ENCODE results near the gene SLC4A5.

DNA sequence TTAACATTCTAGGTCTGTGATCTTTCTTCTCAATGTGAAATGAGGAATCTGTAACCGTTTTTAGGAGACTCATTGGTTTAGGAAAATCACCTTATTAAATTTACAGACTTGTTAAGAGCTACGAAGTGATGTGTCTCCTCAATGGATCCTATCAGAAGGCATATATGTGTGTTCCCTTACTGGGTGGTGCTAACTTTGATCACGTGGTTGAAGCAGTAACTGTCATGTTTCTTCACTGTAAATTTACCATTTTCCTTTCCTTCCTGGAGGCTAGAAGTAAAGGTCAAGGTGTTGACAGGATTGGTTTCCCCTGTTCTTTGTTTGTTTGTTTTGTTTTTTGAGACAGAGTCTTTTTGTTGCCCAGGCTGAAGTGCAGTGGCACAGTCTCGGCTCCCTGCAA is 146.2 kb downstream of the SLC4A5 start:
- TF ChIP-seq, protein P1, sequence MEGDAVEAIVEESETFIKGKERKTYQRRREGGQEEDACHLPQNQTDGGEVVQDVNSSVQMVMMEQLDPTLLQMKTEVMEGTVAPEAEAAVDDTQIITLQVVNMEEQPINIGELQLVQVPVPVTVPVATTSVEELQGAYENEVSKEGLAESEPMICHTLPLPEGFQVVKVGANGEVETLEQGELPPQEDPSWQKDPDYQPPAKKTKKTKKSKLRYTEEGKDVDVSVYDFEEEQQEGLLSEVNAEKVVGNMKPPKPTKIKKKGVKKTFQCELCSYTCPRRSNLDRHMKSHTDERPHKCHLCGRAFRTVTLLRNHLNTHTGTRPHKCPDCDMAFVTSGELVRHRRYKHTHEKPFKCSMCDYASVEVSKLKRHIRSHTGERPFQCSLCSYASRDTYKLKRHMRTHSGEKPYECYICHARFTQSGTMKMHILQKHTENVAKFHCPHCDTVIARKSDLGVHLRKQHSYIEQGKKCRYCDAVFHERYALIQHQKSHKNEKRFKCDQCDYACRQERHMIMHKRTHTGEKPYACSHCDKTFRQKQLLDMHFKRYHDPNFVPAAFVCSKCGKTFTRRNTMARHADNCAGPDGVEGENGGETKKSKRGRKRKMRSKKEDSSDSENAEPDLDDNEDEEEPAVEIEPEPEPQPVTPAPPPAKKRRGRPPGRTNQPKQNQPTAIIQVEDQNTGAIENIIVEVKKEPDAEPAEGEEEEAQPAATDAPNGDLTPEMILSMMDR (IDR thresholded peaks at IDR 0.05), result no peak
- no peak for TF ChIP-seq POLR2A (IDR thresholded peaks at IDR 0.05)
- no peak for TF ChIP-seq POLR2AphosphoS5 (IDR thresholded peaks at IDR 0.05; ENCODE audit: insufficient read depth in 1 of 2, low read depth in 1 of 2)
